SK-N-SH (cell line): ENCODE results near the gene MAN2A1. TPM values are rescaled to one million over a fixed set of nuclear protein-coding genes. Genes with fewer than 3 reads are reported as not detected.

Experiments
- CTCF ChIA-PET: fragments of 300-600, 350-600 bp; formaldehyde crosslinking; extraction: SDS; loops from one replicate; lab custom pipeline; 2021; lab: Yijun Ruan, JAX
- POLR2A ChIA-PET: fragments of 350-600 bp; sonication (Branson Sonifier 250); formaldehyde crosslinking; extraction: SDS; loops from one replicate; lab custom pipeline; 2020; ENCODE audit warnings: antibody characterized with exemption, inconsistent platforms; lab: Yijun Ruan, JAX
- DNase-seq: peaks from one replicate; pipeline ENCODE4 v3.0.0; 2012
- H2AFZ ChIP-seq: fragments of 200-600 bp; sonication (generic); 2 replicates; pipeline ENCODE4 v1.8.1; 2016; ENCODE audit warnings: antibody characterized with exemption, mild to moderate bottlenecking, low read depth
- H3F3A ChIP-seq: fragments of 200-600 bp; sonication (generic); replicated peaks from 2 replicates; pipeline ENCODE3; 2016; ENCODE audit warnings: antibody characterized with exemption, mild to moderate bottlenecking; ENCODE audit not compliant: insufficient read depth
- H3K27ac ChIP-seq, 2 experiments: fragments of 200-500 bp in 1 of 2; fragments of 200-600 bp in 1 of 2; sonication (Bioruptor generic) in 1 of 2; sonication (generic), shearing (Covaris generic) in 1 of 2; 2 replicates each; pipeline versions ENCODE4 v1.5.1 to v1.6.1; 2014 to 2016; ENCODE audit warnings: low read depth in 2 of 2, inconsistent platforms in 1 of 2, low read length in 1 of 2, mild to moderate bottlenecking in 1 of 2, mixed read lengths in 1 of 2
- H3K27me3 ChIP-seq: fragments of 200-600 bp; sonication (generic), shearing (Covaris generic); 2 replicates; pipeline ENCODE4 v1.6.1; 2016; ENCODE audit warnings: mixed run types; ENCODE audit not compliant: insufficient read depth
- H3K36me3 ChIP-seq, 2 experiments: fragments of 200-500 bp in 1 of 2; fragments of 200-600 bp in 1 of 2; sonication (Bioruptor generic) in 1 of 2; sonication (generic) in 1 of 2; replicated peaks in 1 of 2; 2 replicates each; pipeline versions ENCODE3 to v1.5.1; 2014 to 2016; ENCODE audit warnings: low read length in 1 of 2, mild to moderate bottlenecking in 1 of 2; ENCODE audit not compliant: insufficient read depth in 2 of 2, control insufficient read depth in 1 of 2
- H3K4me1 ChIP-seq, 2 experiments: fragments of 200-500 bp in 1 of 2; fragments of 200-600 bp in 1 of 2; sonication (Bioruptor generic) in 1 of 2; sonication (generic), shearing (Covaris generic) in 1 of 2; 2 replicates each; pipeline versions ENCODE4 v1.5.1 to v1.6.1; 2014 to 2016; ENCODE audit warnings: low read depth in 1 of 2, low read length in 1 of 2, mixed run types in 1 of 2; ENCODE audit not compliant: insufficient read depth in 2 of 2, control insufficient read depth in 1 of 2
- H3K4me2 ChIP-seq: fragments of 200-600 bp; sonication (generic), shearing (Covaris generic); 2 replicates; pipeline ENCODE4 v1.6.1; 2017; ENCODE audit warnings: mixed run types
- H3K4me3 ChIP-seq, 2 experiments: fragments of 200-500 bp in 1 of 2; fragments of 200-600 bp in 1 of 2; sonication (Bioruptor generic) in 1 of 2; sonication (generic), shearing (Covaris generic) in 1 of 2; 2 replicates each; pipeline versions ENCODE4 v1.5.1 to v1.8.1; 2014 to 2016; ENCODE audit warnings: low read depth in 2 of 2, inconsistent platforms in 1 of 2, low read length in 1 of 2, mild to moderate bottlenecking in 1 of 2, mixed read lengths in 1 of 2, moderate library complexity in 1 of 2
- H3K79me2 ChIP-seq: fragments of 200-600 bp; sonication (generic); 2 replicates; pipeline ENCODE4 v1.8.1; 2017; ENCODE audit warnings: mild to moderate bottlenecking; ENCODE audit not compliant: insufficient read depth
- H3K9ac ChIP-seq: fragments of 200-600 bp; sonication (generic); 2 replicates; pipeline ENCODE4 v1.6.1; 2017; ENCODE audit warnings: mixed run types
- H3K9me2 ChIP-seq: fragments of 200-600 bp; sonication (generic); 2 replicates; pipeline ENCODE4 v1.6.1; 2017; ENCODE audit warnings: mixed run types
- H3K9me3 ChIP-seq: fragments of 200-600 bp; sonication (generic); 2 replicates; pipeline ENCODE4 v1.6.1; 2017; ENCODE audit warnings: mixed run types, mild to moderate bottlenecking, moderate library complexity
- H4K20me1 ChIP-seq: fragments of 200-600 bp; sonication (generic); 2 replicates; pipeline ENCODE4 v1.6.1; 2017; ENCODE audit warnings: mild to moderate bottlenecking, mixed run types; ENCODE audit not compliant: insufficient read depth
- CTCF ChIP-seq: fragments of 200-600 bp; sonication (generic); IDR thresholded peaks from 2 replicates; pipeline ENCODE4 v1.6.1; 2017; ENCODE audit warnings: antibody characterized with exemption, mild to moderate bottlenecking, moderate library complexity
- EZH2phosphoT487 ChIP-seq: fragments of 200-600 bp; sonication (generic); IDR thresholded peaks from 2 replicates; pipeline ENCODE4 v1.6.1; 2017; ENCODE audit warnings: low read depth, mixed run types, mild to moderate bottlenecking, antibody characterized with exemption, moderate library complexity, borderline replicate concordance
- FOSL2 ChIP-seq: IDR thresholded peaks from 2 replicates; pipeline ENCODE4 v1.4.0; 2012; ENCODE audit warnings: low read depth, mild to moderate bottlenecking, moderate library complexity, borderline replicate concordance
- FOXM1 ChIP-seq: IDR thresholded peaks from 2 replicates; pipeline ENCODE4 v1.4.0; 2012; ENCODE audit warnings: low read depth, mild to moderate bottlenecking
- GATA2 ChIP-seq: sonication (generic); formaldehyde crosslinking; IDR thresholded peaks from 2 replicates; pipeline ENCODE4 v1.5.0; 2020; ENCODE audit warnings: mild to moderate bottlenecking, missing genetic modification reagents
- IRF3 ChIP-seq: fragments of 150-350 bp; IDR thresholded peaks from 2 replicates; pipeline ENCODE4 v1.6.1; 2016; ENCODE audit warnings: mild to moderate bottlenecking, low read depth, low read length
- NFIC ChIP-seq: IDR thresholded peaks from 2 replicates; pipeline ENCODE4 v1.4.0; 2012; ENCODE audit warnings: borderline replicate concordance
- POLR2AphosphoS5 ChIP-seq: IDR thresholded peaks from 2 replicates; pipeline ENCODE4 v1.6.1; 2012; ENCODE audit warnings: low read depth, low read length
- RAD21 ChIP-seq: IDR thresholded peaks from 2 replicates; pipeline ENCODE4 v1.6.1; 2012; ENCODE audit warnings: mild to moderate bottlenecking, low read length
- RCOR1 ChIP-seq: fragments of 150-350 bp; IDR thresholded peaks from 2 replicates; pipeline ENCODE4 v1.6.1; 2017; ENCODE audit warnings: antibody characterized with exemption, low read length
- RXRA ChIP-seq: IDR thresholded peaks from 2 replicates; pipeline ENCODE4 v1.4.0; 2012; ENCODE audit warnings: low read depth, mild to moderate bottlenecking, borderline replicate concordance
- TEAD4 ChIP-seq: IDR thresholded peaks from 2 replicates; pipeline ENCODE4 v1.4.0; 2012; ENCODE audit warnings: mild to moderate bottlenecking, borderline replicate concordance; ENCODE audit not compliant: insufficient read depth
- USF1 ChIP-seq: IDR thresholded peaks from 2 replicates; pipeline ENCODE4 v1.4.0; 2012; ENCODE audit warnings: low read depth, borderline replicate concordance
- WGBS: methylation state at CpG from one replicate; pipeline ENCODE4 v1.1.6; 2017; ENCODE audit warnings: low lambda C conversion rate; 5-methylcytosine and 5-hydroxymethylcytosine counted together
- polyA plus RNA-seq, 3 experiments: library from polyadenylated mRNA; depleted of rRNA; stranded (reverse); fragments of >200 nt; gene quantifications; 2 replicates each; pipeline ENCODE4 v1.2.3, GENCODE V29; 2012
- TF ChIP-seq, protein P1 (sequence below): IDR thresholded peaks from 2 replicates; pipeline ENCODE4 v1.6.1; 2012; ENCODE audit warnings: mild to moderate bottlenecking, low read depth, low read length, moderate library complexity
- TF ChIP-seq, protein P2 (sequence below): IDR thresholded peaks from 2 replicates; pipeline ENCODE4; 2012
- TF ChIP-seq, protein P3 (sequence below): IDR thresholded peaks from 2 replicates; pipeline ENCODE4 v1.4.0; 2012; ENCODE audit warnings: low read depth, borderline replicate concordance

Gene MAN2A1
- polyA plus RNA-seq, 1 of the 3 experiments (the other 2 are of a cell fraction), result 19.7 TPM

DNA sequence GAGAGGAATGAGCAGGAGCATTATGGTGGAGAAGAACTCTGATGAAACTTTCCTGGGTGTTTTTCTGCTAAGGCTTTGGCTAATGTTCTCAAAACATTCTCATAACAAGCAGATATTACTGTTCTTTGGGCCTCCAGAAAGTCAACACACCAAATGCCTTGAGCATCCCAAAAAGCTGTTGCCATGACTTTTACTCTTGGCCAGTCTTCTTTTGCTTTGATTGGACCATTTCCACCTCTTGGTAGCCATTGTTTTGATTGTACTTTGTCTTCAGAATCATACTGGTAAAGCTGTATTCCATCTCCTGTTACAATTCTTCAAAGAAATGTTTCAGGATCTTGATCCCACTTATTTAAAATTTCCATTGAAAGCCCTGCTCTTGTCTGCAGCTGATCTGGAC is 139.6 kb downstream of the MAN2A1 start:
- no peaks in the 10 kb centered on the region for H3K79me2 ChIP-seq
- H3K36me3 ChIP-seq, result peaks cover 27 to 41% of the 10 kb centered on the region in 2 experiments
- no peaks in the 10 kb centered on the region for H3F3A ChIP-seq
- TF ChIP-seq RAD21 (no peak), RCOR1 (no peak), FOSL2 (no peak), IRF3 (no peak), POLR2AphosphoS5 (no peak), USF1 (no peak)
- TF ChIP-seq, all 33 proteins: peak for 0
- H3K4me1 ChIP-seq, result peaks cover 0 to 3% of the 10 kb centered on the region in 2 experiments; a peak in 1 of 4 replicates
- H3K27me3 ChIP-seq, result no peaks in the 10 kb centered on the region
- ChIA-PET POLR2A (no interaction called here), CTCF (no interaction called here)
- H4K20me1 ChIP-seq, result no peaks in the 10 kb centered on the region
- H3K9me2 ChIP-seq, result no peaks in the 10 kb centered on the region
- no peak overlapping the region for H3K4me3 ChIP-seq
- DNase-seq, result no peak
- no peak overlapping the region for H2AFZ ChIP-seq
- no peak overlapping the region for H3K4me2 ChIP-seq
- no peaks in the 10 kb centered on the region for H3K9me3 ChIP-seq
- no peak overlapping the region for H3K27ac ChIP-seq
- no peak overlapping the region for H3K9ac ChIP-seq

DNA sequence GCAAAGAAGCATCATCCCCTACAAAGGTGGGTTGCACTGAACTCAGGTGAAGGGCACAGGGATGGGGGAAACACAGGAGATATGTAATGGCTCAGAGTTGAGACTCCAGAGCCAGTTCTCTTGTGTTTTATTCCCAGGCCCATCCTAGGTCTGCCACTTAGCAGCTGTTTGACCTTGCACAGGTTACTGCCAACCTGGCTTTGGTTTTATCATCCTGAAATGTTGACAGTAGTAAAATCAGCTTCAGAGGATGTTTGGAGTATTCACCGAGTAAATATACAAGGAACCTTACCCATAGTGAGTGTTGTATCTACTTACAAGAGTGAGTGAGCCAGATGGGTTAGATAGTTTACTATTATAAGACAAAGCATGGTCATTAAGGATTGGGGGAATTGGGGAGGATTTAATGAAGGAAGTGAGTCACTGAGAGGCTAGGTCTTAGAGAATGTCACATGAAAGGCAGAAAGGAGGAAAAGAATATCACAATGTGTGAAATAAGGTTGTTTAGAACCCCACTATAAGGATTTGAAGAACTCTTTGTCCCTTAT is 141.3 kb downstream of the MAN2A1 start:
- CTCF ChIA-PET, result interaction anchor here (1.3 kb wide), 1 partner anchor 9 kb away, joined by 4 read pairs; no protein-coding TSS in a partner anchor
- no peaks in the 10 kb centered on the region for H4K20me1 ChIP-seq
- no peaks in the 10 kb centered on the region for H3K4me1 ChIP-seq
- H3K4me2 ChIP-seq, result no peak overlapping the region
- peaks cover 21 to 31% of the 10 kb centered on the region in 2 experiments for H3K36me3 ChIP-seq
- H3K9ac ChIP-seq, result no peak overlapping the region
- H3K9me2 ChIP-seq, result no peaks in the 10 kb centered on the region
- H3K9me3 ChIP-seq, result no peaks in the 10 kb centered on the region
- 100% methylated on average over 1 of the region's 1 CpG for WGBS
- no peak for DNase-seq
- H3F3A ChIP-seq, result no peaks in the 10 kb centered on the region
- POLR2A ChIA-PET, result no interaction called here
- no peaks in the 10 kb centered on the region for H3K27me3 ChIP-seq
- no peak overlapping the region for H3K4me3 ChIP-seq
- H3K27ac ChIP-seq, result no peak overlapping the region
- no peaks in the 10 kb centered on the region for H3K79me2 ChIP-seq
- H2AFZ ChIP-seq, result no peak overlapping the region
- TF ChIP-seq, protein P1, sequence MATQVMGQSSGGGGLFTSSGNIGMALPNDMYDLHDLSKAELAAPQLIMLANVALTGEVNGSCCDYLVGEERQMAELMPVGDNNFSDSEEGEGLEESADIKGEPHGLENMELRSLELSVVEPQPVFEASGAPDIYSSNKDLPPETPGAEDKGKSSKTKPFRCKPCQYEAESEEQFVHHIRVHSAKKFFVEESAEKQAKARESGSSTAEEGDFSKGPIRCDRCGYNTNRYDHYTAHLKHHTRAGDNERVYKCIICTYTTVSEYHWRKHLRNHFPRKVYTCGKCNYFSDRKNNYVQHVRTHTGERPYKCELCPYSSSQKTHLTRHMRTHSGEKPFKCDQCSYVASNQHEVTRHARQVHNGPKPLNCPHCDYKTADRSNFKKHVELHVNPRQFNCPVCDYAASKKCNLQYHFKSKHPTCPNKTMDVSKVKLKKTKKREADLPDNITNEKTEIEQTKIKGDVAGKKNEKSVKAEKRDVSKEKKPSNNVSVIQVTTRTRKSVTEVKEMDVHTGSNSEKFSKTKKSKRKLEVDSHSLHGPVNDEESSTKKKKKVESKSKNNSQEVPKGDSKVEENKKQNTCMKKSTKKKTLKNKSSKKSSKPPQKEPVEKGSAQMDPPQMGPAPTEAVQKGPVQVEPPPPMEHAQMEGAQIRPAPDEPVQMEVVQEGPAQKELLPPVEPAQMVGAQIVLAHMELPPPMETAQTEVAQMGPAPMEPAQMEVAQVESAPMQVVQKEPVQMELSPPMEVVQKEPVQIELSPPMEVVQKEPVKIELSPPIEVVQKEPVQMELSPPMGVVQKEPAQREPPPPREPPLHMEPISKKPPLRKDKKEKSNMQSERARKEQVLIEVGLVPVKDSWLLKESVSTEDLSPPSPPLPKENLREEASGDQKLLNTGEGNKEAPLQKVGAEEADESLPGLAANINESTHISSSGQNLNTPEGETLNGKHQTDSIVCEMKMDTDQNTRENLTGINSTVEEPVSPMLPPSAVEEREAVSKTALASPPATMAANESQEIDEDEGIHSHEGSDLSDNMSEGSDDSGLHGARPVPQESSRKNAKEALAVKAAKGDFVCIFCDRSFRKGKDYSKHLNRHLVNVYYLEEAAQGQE, result no peak
- no peak for TF ChIP-seq CTCF
- no peak for TF ChIP-seq TEAD4
- TF ChIP-seq, protein P2, sequence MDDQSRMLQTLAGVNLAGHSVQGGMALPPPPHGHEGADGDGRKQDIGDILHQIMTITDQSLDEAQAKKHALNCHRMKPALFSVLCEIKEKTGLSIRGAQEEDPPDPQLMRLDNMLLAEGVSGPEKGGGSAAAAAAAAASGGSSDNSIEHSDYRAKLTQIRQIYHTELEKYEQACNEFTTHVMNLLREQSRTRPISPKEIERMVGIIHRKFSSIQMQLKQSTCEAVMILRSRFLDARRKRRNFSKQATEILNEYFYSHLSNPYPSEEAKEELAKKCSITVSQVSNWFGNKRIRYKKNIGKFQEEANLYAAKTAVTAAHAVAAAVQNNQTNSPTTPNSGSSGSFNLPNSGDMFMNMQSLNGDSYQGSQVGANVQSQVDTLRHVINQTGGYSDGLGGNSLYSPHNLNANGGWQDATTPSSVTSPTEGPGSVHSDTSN, result no peak
- TF ChIP-seq POLR2AphosphoS5, result no peak
- TF ChIP-seq, protein P3, sequence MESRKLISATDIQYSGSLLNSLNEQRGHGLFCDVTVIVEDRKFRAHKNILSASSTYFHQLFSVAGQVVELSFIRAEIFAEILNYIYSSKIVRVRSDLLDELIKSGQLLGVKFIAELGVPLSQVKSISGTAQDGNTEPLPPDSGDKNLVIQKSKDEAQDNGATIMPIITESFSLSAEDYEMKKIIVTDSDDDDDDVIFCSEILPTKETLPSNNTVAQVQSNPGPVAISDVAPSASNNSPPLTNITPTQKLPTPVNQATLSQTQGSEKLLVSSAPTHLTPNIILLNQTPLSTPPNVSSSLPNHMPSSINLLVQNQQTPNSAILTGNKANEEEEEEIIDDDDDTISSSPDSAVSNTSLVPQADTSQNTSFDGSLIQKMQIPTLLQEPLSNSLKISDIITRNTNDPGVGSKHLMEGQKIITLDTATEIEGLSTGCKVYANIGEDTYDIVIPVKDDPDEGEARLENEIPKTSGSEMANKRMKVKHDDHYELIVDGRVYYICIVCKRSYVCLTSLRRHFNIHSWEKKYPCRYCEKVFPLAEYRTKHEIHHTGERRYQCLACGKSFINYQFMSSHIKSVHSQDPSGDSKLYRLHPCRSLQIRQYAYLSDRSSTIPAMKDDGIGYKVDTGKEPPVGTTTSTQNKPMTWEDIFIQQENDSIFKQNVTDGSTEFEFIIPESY, result no peak
- no peak for TF ChIP-seq EZH2phosphoT487
- TF ChIP-seq RXRA, result no peak
- no peak for TF ChIP-seq GATA2
- TF ChIP-seq FOXM1, result no peak
- TF ChIP-seq NFIC, result no peak
- TF ChIP-seq FOSL2, result no peak
